Heart left ventricle (tissue), 13 donors: ENCODE results near the gene RARRES2.
A peak's percentile ranks its signal among the peaks of the same experiment; 100 is the strongest.

Experiments
- CTCF ChIP-seq, 12 donors: fragments of 200-600 bp; sonication (generic) in 4 of 12; IDR thresholded peaks; one replicate each; pipeline versions ENCODE4 v1.5.0 to v1.8.0; 2018 to 2022; ENCODE audit warnings: antibody characterized with exemption in 12 of 12, mild to moderate bottlenecking in 5 of 12
- POLR2A ChIP-seq, 2 donors: fragments of 450-650 bp; IDR thresholded peaks; one replicate each; pipeline ENCODE4 v1.6.1; 2017; ENCODE audit warnings: antibody characterized with exemption in 2 of 2, mild to moderate bottlenecking in 2 of 2, moderate library complexity in 2 of 2
- donor health status: ischemic (EF 13 %, LVEDD 7.1; RV severe dilation, severe dysfunction).
- donor health status: DM: no; HTN: yes; CAD: no.
- donor health status: DM: no; HTN: no; CAD: no.
- donor health status: ischemic (EF 25% LVEDD 6.9; RV normal size, moderate dysfunction).
- donor health status: ischemic (EF 25% LVEDD 5.7; RV mildly dilated, moderate dysfunction).
- donor health status: ischemic (EF 35%, LVEDD 5.7; RV mildly dilated, moderate dysfunction).
- donor health status: nonischemic (EF 11% LVEDD 7.7; RV severe dilation, severe dysfunction).
- donor health status: DM: yes; HTN: yes; CAD: no.
- donor health status: PGD.
- donor health status: ischemic (EF 29% LVEDD 5.4; RV normal size, mild dysfunction).
- donor health status: nonischemic (EF 23%, LVEDD 6.1; RV moderate dilation, normal function).

GRCh38 chr7:150388709-150389531, 47.5 kb upstream of the RARRES2 start:
- TF ChIP-seq CTCF (IDR thresholded peaks at IDR 0.05), result peak; percentile 40 to 82 (median 63)
- no peak for TF ChIP-seq POLR2A (IDR thresholded peaks at IDR 0.05)
